Liver (tissue), 3 donors: ENCODE data around the gene TMEM123.

Source experiments
- CTCF ChIP-seq: fragments of 150-350 bp; IDR thresholded peaks from 2 replicates; pipeline ENCODE4 v1.5.1; 2017; ENCODE audit warnings: improper control_type of control experiment, low read depth, low read length; ENCODE audit not compliant: missing input control
- NR2F2 ChIP-seq: IDR thresholded peaks from 2 replicates; pipeline ENCODE4 v1.6.1; 2016; ENCODE audit warnings: antibody characterized with exemption
- RAD21 ChIP-seq, 2 donors: IDR thresholded peaks; 2 replicates each; pipeline ENCODE4 v1.6.1; 2016; ENCODE audit warnings: antibody characterized with exemption in 2 of 2, mild to moderate bottlenecking in 2 of 2
- YY1 ChIP-seq: IDR thresholded peaks from 2 replicates; pipeline ENCODE4 v1.6.1; 2016; ENCODE audit warnings: antibody characterized with exemption, mild to moderate bottlenecking
- TF ChIP-seq, protein P1 (sequence below): IDR thresholded peaks from 2 replicates; pipeline ENCODE4 v1.6.1; 2016; ENCODE audit warnings: antibody characterized with exemption, mild to moderate bottlenecking
- donor health status: healthy.
- donor health status: healthy.

DNA sequence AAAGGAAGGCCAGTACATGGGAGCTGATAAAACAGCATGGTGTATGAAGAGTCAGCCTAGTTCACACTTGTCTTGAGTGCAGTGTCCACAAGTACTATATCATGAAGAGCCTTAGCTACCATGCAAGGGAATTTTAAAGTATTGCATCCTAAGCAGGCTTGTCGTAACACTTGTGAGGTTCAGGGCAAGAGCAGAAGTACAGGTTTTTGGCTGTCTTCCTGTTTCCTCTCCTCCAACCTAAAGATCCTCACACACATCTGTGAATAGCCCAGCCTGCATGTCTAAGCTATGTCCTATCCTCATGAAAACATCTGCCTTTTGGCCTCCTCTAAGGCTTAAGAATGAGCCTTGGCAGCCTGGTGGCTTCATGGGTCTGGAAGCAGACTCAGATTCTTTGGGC is 34.6 kb upstream of the TMEM123 start:
- TF ChIP-seq, protein P1, sequence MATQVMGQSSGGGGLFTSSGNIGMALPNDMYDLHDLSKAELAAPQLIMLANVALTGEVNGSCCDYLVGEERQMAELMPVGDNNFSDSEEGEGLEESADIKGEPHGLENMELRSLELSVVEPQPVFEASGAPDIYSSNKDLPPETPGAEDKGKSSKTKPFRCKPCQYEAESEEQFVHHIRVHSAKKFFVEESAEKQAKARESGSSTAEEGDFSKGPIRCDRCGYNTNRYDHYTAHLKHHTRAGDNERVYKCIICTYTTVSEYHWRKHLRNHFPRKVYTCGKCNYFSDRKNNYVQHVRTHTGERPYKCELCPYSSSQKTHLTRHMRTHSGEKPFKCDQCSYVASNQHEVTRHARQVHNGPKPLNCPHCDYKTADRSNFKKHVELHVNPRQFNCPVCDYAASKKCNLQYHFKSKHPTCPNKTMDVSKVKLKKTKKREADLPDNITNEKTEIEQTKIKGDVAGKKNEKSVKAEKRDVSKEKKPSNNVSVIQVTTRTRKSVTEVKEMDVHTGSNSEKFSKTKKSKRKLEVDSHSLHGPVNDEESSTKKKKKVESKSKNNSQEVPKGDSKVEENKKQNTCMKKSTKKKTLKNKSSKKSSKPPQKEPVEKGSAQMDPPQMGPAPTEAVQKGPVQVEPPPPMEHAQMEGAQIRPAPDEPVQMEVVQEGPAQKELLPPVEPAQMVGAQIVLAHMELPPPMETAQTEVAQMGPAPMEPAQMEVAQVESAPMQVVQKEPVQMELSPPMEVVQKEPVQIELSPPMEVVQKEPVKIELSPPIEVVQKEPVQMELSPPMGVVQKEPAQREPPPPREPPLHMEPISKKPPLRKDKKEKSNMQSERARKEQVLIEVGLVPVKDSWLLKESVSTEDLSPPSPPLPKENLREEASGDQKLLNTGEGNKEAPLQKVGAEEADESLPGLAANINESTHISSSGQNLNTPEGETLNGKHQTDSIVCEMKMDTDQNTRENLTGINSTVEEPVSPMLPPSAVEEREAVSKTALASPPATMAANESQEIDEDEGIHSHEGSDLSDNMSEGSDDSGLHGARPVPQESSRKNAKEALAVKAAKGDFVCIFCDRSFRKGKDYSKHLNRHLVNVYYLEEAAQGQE = no peak
- TF ChIP-seq CTCF = no peak
- no peak for TF ChIP-seq YY1
- TF ChIP-seq NR2F2 = no peak
- no peak for TF ChIP-seq RAD21 (IDR thresholded peaks at IDR 0.05)
